ENCODE results near the gene HJV. TPM values are rescaled to one million over a fixed set of nuclear protein-coding genes. Genes with fewer than 3 reads are reported as not detected.

HJV gene
- total RNA-seq, 1 experiment from 2014 or later, result not detected

- POLR2A ChIA-PET (ENCODE audit: unreplicated experiment), result interaction anchor here (0.5 to 1.4 kb wide), 2 partner anchors 15 to 284 kb away, joined by 7 to 11 read pairs; no protein-coding TSS in a partner anchor
- H3K4me2 ChIP-seq (ENCODE audit: low read length), result peak overlapping the region; percentile 91
- no peaks in the 10 kb centered on the region for H3K27me3 ChIP-seq (ENCODE audit: low read length)
- H3F3A ChIP-seq (ENCODE audit: low read length, unreplicated experiment), result peaks cover 6% of the 10 kb centered on the region
- peaks cover 11% of the 10 kb centered on the region; the same call in 1 of the 2 replicates for H3K4me1 ChIP-seq (ENCODE audit: insufficient read depth, low read length)
- H3K4me3 ChIP-seq (ENCODE audit: low read length), result peak overlapping the region; percentile 79
- intact Hi-C loops (cut with micrococcal nuclease), result no loop called here
- TF ChIP-seq CTCF (conservative IDR thresholded peaks at IDR 0.05; ENCODE audit: low read depth, low read length), result no peak
- TF ChIP-seq EZH2phosphoT487 (IDR thresholded peaks at IDR 0.05; ENCODE audit: borderline replicate concordance, low read length), result no peak
- no peak for TF ChIP-seq EZH2 (IDR thresholded peaks at IDR 0.05; ENCODE audit: low read length, unreplicated experiment)
- no peaks in the 10 kb centered on the region for H3K36me3 ChIP-seq (ENCODE audit: low read depth, low read length)
- H3K79me2 ChIP-seq (ENCODE audit: low read length), result no peaks in the 10 kb centered on the region
- no peaks in the 10 kb centered on the region for H3K9me3 ChIP-seq (ENCODE audit: low read length)
- no peak for DNase-seq
- no peaks in the 10 kb centered on the region for H4K20me1 ChIP-seq (ENCODE audit: low read length)
- no TSS peak for BruUV-seq (replicated peaks)
- peak; percentile 0; the same call in 1 of the 2 replicates for ATAC-seq
- H3K27ac ChIP-seq (ENCODE audit: low read length), result no peak overlapping the region
- H3K9ac ChIP-seq (ENCODE audit: low read length), result peak overlapping the region; percentile 8; the same call in 1 of the 2 replicates
- CTCF ChIA-PET, result no interaction called here
- peak overlapping the region; percentile 65 for H2AFZ ChIP-seq (ENCODE audit: low read length)
- H3K9me2 ChIP-seq (replicated peaks; ENCODE audit: low read length), result no peaks in the 10 kb centered on the region
Measured at GRCh38 chr1:146036241-146036964, 14.9 kb upstream of the HJV start.

- no peak for ATAC-seq
- Histone ChIP-seq H3K27ac (ENCODE audit: low read length) (no peak overlapping the region), H3K9me3 (ENCODE audit: low read length) (no peaks in the 10 kb centered on the region), H4K20me1 (ENCODE audit: low read length) (no peaks in the 10 kb centered on the region), H3K79me2 (ENCODE audit: low read length) (no peaks in the 10 kb centered on the region), H3K4me3 (ENCODE audit: low read length) (peak overlapping the region; percentile 79), H3F3A (ENCODE audit: low read length, unreplicated experiment) (peaks cover 6% of the 10 kb centered on the region), H3K9me2 (replicated peaks; ENCODE audit: low read length) (no peaks in the 10 kb centered on the region), H3K9ac (ENCODE audit: low read length) (no peak overlapping the region), H3K4me2 (ENCODE audit: low read length) (peak overlapping the region; percentile 75), H2AFZ (ENCODE audit: low read length) (peak overlapping the region; percentile 87), H3K36me3 (ENCODE audit: low read depth, low read length) (no peaks in the 10 kb centered on the region), H3K4me1 (ENCODE audit: insufficient read depth, low read length) (peaks cover 11% of the 10 kb centered on the region; the same call in 1 of the 2 replicates), H3K27me3 (ENCODE audit: low read length) (no peaks in the 10 kb centered on the region)
- no peak for TF ChIP-seq EZH2 (IDR thresholded peaks at IDR 0.05; ENCODE audit: low read length, unreplicated experiment)
- TF ChIP-seq CTCF (conservative IDR thresholded peaks at IDR 0.05; ENCODE audit: low read depth, low read length), result no peak
- no peak for TF ChIP-seq EZH2phosphoT487 (IDR thresholded peaks at IDR 0.05; ENCODE audit: borderline replicate concordance, low read length)
- BruUV-seq (replicated peaks), result no TSS peak
- peak; percentile 34 for DNase-seq
- ChIA-PET POLR2A (ENCODE audit: unreplicated experiment) (interaction anchor here (1.0 to 1.1 kb wide), 2 partner anchors 17 to 18 kb away, joined by 4 to 5 read pairs; no protein-coding TSS in a partner anchor), CTCF (no interaction called here)
- intact Hi-C loops (cut with micrococcal nuclease), result no loop called here
Measured at GRCh38 chr1:146035048-146035423, 13.5 kb upstream of the HJV start.
